ENCODE measurements around the gene ZNHIT2.
A peak's percentile ranks its signal among the peaks of the same experiment; 100 is the strongest.

DNA sequence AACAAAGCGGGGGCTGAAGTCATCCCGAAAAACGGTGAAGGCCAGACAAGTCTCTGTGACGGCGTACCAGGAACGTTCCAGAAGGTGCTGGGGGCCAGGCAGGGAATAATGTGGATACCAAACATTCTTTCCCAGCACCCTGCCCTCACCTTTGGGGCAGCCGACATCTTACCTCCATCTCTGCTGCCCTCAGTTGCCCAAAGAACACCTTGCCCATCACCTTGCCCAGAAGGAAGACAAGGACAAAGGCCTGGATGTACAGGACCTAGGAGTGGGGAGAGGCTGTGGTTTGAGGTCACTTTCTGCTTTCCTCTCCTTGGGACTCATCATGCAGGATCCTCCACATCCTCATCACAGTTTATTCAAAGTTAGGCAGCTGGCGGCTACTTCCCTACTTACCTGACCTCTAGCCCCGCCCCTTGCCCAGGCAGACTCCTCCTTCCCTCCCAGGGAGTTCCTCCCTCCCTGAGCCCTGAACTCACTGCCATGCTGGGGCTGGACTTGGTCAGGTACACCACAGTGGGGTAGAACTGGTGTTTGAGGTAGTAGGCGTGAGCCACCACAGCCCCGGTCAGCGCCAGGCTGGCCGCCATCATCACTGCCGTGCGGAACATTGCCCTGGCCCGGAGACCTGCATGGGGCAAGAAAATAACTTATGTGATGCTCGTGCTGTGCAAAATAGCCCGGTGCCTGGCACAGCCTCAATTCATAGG lies 15.6 kb upstream of the ZNHIT2 start:
- TF ChIP-seq, protein P1, sequence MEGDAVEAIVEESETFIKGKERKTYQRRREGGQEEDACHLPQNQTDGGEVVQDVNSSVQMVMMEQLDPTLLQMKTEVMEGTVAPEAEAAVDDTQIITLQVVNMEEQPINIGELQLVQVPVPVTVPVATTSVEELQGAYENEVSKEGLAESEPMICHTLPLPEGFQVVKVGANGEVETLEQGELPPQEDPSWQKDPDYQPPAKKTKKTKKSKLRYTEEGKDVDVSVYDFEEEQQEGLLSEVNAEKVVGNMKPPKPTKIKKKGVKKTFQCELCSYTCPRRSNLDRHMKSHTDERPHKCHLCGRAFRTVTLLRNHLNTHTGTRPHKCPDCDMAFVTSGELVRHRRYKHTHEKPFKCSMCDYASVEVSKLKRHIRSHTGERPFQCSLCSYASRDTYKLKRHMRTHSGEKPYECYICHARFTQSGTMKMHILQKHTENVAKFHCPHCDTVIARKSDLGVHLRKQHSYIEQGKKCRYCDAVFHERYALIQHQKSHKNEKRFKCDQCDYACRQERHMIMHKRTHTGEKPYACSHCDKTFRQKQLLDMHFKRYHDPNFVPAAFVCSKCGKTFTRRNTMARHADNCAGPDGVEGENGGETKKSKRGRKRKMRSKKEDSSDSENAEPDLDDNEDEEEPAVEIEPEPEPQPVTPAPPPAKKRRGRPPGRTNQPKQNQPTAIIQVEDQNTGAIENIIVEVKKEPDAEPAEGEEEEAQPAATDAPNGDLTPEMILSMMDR (IDR thresholded peaks at IDR 0.05), result no peak
- peak; percentile 51 to 76 (median 64) for TF ChIP-seq POLR2AphosphoS5 (IDR thresholded peaks at IDR 0.05)
